ENCODE data around the gene MAPK1. TPM values are rescaled to one million over a fixed set of nuclear protein-coding genes. Genes with fewer than 3 reads are reported as not detected.
"Not testable (repeated sequence)": the region's sequence is repeated elsewhere in the genome, so short reads cannot be mapped to it uniquely, and the experiment has no call there.

MAPK1 gene
- total and polyA plus RNA-seq, 2 donors (not counting 1 experiment from before 2014, with no cell fraction given), result 53.8 to 133 TPM

- no peak for DNase-seq (ENCODE audit: low read depth in 2 of 2)
- H3K4me3 ChIP-seq (replicated peaks in 1 of 4; ENCODE audit: control extremely low read depth in 1 of 4, insufficient read depth in 1 of 4, low read depth in 3 of 4, low read length in 4 of 4), result no peak overlapping the region
- no peak overlapping the region for H2AFZ ChIP-seq (ENCODE audit: low read length)
- no peak overlapping the region for H3K9ac ChIP-seq (ENCODE audit: insufficient read depth, low read length)
- no peaks in the 10 kb centered on the region for H3K79me2 ChIP-seq (ENCODE audit: control insufficient read depth, insufficient read depth, low read length)
- no peaks in the 10 kb centered on the region for H3K27me3 ChIP-seq (ENCODE audit: control insufficient read depth, insufficient read depth, low read length)
- H3K4me2 ChIP-seq (ENCODE audit: extremely low read depth, insufficient read depth, low read length), result no peak overlapping the region
- no peaks in the 10 kb centered on the region for H3K36me3 ChIP-seq (ENCODE audit: control insufficient read depth, insufficient read depth, low read length)
- no peaks in the 10 kb centered on the region for H4K20me1 ChIP-seq (ENCODE audit: control insufficient read depth, extremely low read depth, insufficient read depth, low read length)
- TF ChIP-seq EZH2 (IDR thresholded peaks at IDR 0.05; ENCODE audit: low read length, missing control alignments), result no peak
- no peak for TF ChIP-seq CTCF (conservative IDR thresholded peaks at IDR 0.05 in 1 of 2, IDR thresholded peaks at IDR 0.05 in 1 of 2; ENCODE audit: low read depth in 1 of 2, low read length in 2 of 2)
- no peaks in the 10 kb centered on the region for H3K9me3 ChIP-seq (ENCODE audit: control insufficient read depth, insufficient read depth, low read depth, low read length)
- no peak overlapping the region for H3K27ac ChIP-seq (ENCODE audit: insufficient read depth, low read length)
- no peaks in the 10 kb centered on the region for H3K4me1 ChIP-seq (ENCODE audit: control insufficient read depth, extremely low read depth, insufficient read depth, low read length)
These were observed 140.8 kb downstream of the MAPK1 start for GRCh38 chr22:21726650-21727049.

GRCh38 chr22:21725956-21726649 is 141.3 kb downstream of the MAPK1 start:
- no peak overlapping the region for H3K4me2 ChIP-seq (ENCODE audit: extremely low read depth, insufficient read depth, low read length)

GRCh38 chr22:21724496-21724895 is 142.9 kb downstream of the MAPK1 start:
- H4K20me1 ChIP-seq (ENCODE audit: control insufficient read depth, extremely low read depth, insufficient read depth, low read length); H3K79me2 ChIP-seq (ENCODE audit: control insufficient read depth, insufficient read depth, low read length); H3K9ac ChIP-seq (ENCODE audit: insufficient read depth, low read length); H3K4me3 ChIP-seq (replicated peaks in 1 of 4; ENCODE audit: control extremely low read depth in 1 of 4, insufficient read depth in 1 of 4, low read depth in 3 of 4, low read length in 4 of 4); H3K27ac ChIP-seq (ENCODE audit: insufficient read depth, low read length); H3K36me3 ChIP-seq (ENCODE audit: control insufficient read depth, insufficient read depth, low read length); H3K4me2 ChIP-seq (ENCODE audit: extremely low read depth, insufficient read depth, low read length); H3K9me3 ChIP-seq (ENCODE audit: control insufficient read depth, insufficient read depth, low read depth, low read length); H3K4me1 ChIP-seq (ENCODE audit: control insufficient read depth, extremely low read depth, insufficient read depth, low read length); H2AFZ ChIP-seq (ENCODE audit: low read length); DNase-seq (ENCODE audit: low read depth in 2 of 2); H3K27me3 ChIP-seq (ENCODE audit: control insufficient read depth, insufficient read depth, low read length): not testable (repeated sequence)

More at GRCh38 chr22:21725956-21726649, 141.3 kb downstream of the MAPK1 start:
- Histone ChIP-seq H3K27ac (ENCODE audit: insufficient read depth, low read length) (no peak overlapping the region), H4K20me1 (ENCODE audit: control insufficient read depth, extremely low read depth, insufficient read depth, low read length) (no peaks in the 10 kb centered on the region), H3K4me1 (ENCODE audit: control insufficient read depth, extremely low read depth, insufficient read depth, low read length) (no peaks in the 10 kb centered on the region), H3K36me3 (ENCODE audit: control insufficient read depth, insufficient read depth, low read length) (no peaks in the 10 kb centered on the region), H3K79me2 (ENCODE audit: control insufficient read depth, insufficient read depth, low read length) (no peaks in the 10 kb centered on the region), H3K27me3 (ENCODE audit: control insufficient read depth, insufficient read depth, low read length) (no peaks in the 10 kb centered on the region), H3K9me3 (ENCODE audit: control insufficient read depth, insufficient read depth, low read depth, low read length) (no peaks in the 10 kb centered on the region), H3K9ac (ENCODE audit: insufficient read depth, low read length) (no peak overlapping the region), H2AFZ (ENCODE audit: low read length) (no peak overlapping the region), H3K4me3 (replicated peaks in 1 of 4; ENCODE audit: control extremely low read depth in 1 of 4, insufficient read depth in 1 of 4, low read depth in 3 of 4, low read length in 4 of 4) (no peak overlapping the region)
- no peak for DNase-seq (ENCODE audit: low read depth in 2 of 2)
- TF ChIP-seq CTCF (conservative IDR thresholded peaks at IDR 0.05 in 1 of 2, IDR thresholded peaks at IDR 0.05 in 1 of 2; ENCODE audit: low read depth in 1 of 2, low read length in 2 of 2) (no peak), EZH2 (IDR thresholded peaks at IDR 0.05; ENCODE audit: low read length, missing control alignments) (no peak)

- not testable (repeated sequence) for H4K20me1 ChIP-seq (ENCODE audit: control insufficient read depth, extremely low read depth, insufficient read depth, low read length); H3K79me2 ChIP-seq (ENCODE audit: control insufficient read depth, insufficient read depth, low read length); H3K9me3 ChIP-seq (ENCODE audit: control insufficient read depth, insufficient read depth, low read depth, low read length); H3K27ac ChIP-seq (ENCODE audit: insufficient read depth, low read length); H3K27me3 ChIP-seq (ENCODE audit: control insufficient read depth, insufficient read depth, low read length); DNase-seq (ENCODE audit: low read depth in 2 of 2); H3K4me2 ChIP-seq (ENCODE audit: extremely low read depth, insufficient read depth, low read length); H3K4me1 ChIP-seq (ENCODE audit: control insufficient read depth, extremely low read depth, insufficient read depth, low read length); H3K4me3 ChIP-seq (replicated peaks in 1 of 4; ENCODE audit: control extremely low read depth in 1 of 4, insufficient read depth in 1 of 4, low read depth in 3 of 4, low read length in 4 of 4); H3K9ac ChIP-seq (ENCODE audit: insufficient read depth, low read length); H2AFZ ChIP-seq (ENCODE audit: low read length); H3K36me3 ChIP-seq (ENCODE audit: control insufficient read depth, insufficient read depth, low read length)
These were observed 146.1 kb downstream of the MAPK1 start for GRCh38 chr22:21721195-21721852.

- H3K27me3 ChIP-seq (ENCODE audit: control insufficient read depth, insufficient read depth, low read length); H3K4me3 ChIP-seq (replicated peaks in 1 of 4; ENCODE audit: control extremely low read depth in 1 of 4, insufficient read depth in 1 of 4, low read depth in 3 of 4, low read length in 4 of 4); H3K4me2 ChIP-seq (ENCODE audit: extremely low read depth, insufficient read depth, low read length); H2AFZ ChIP-seq (ENCODE audit: low read length); H3K9ac ChIP-seq (ENCODE audit: insufficient read depth, low read length); H4K20me1 ChIP-seq (ENCODE audit: control insufficient read depth, extremely low read depth, insufficient read depth, low read length); H3K27ac ChIP-seq (ENCODE audit: insufficient read depth, low read length); H3K79me2 ChIP-seq (ENCODE audit: control insufficient read depth, insufficient read depth, low read length); H3K36me3 ChIP-seq (ENCODE audit: control insufficient read depth, insufficient read depth, low read length); H3K4me1 ChIP-seq (ENCODE audit: control insufficient read depth, extremely low read depth, insufficient read depth, low read length); DNase-seq (ENCODE audit: low read depth in 2 of 2); H3K9me3 ChIP-seq (ENCODE audit: control insufficient read depth, insufficient read depth, low read depth, low read length): not testable (repeated sequence)
These were observed 147.1 kb downstream of the MAPK1 start for GRCh38 chr22:21720191-21720859.

Measured in fibroblast of lung (primary cell).